NCI-H187 (cell line): Measurements from ENCODE around the gene KAT5.
"Not testable (repeated sequence)": the region's sequence is repeated elsewhere in the genome, so short reads cannot be mapped to it uniquely, and the experiment has no call there.

Experiments
- DNase-seq, 2 experiments: peaks; one replicate each; lab custom pipeline; 2025; lab: John Stamatoyannopoulos, UW

Gene KAT5

DNA sequence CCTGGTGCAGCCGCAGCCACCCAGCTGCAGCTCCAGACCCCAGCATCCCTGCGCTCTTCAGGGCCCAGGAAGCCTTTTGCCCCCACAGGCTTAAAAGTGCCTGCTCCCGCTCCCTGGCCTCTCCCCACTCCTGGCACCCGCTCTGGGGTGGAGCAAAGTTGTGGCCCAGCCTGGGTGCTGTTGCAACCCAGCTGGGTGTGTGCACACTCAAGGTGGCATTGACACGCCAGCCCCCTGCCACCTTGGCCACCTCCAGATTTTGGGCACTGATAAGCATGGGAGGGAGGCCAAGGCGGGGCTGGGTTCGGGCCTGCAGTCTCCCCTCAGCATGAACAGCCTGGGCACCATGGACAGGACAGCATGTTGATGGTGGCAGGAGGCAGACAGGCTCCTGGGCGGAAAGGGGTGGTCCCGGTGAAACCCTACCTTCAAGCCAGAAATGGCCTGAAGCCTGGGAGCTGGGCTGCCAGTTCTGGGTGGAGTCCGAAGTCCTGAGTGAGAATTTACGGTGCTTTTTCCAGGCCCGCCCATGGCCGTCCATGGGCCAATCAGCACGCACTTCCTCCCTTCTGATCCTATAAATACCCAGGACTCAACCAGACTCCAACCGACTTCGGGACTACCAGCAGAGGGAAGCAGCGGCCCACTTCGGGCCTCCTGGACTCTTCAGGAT, 32.1 kb downstream of the KAT5 start:
- DNase-seq = no peak

- no peak for DNase-seq
Measured at GRCh38 chr11:65744699-65745042, 32.6 kb downstream of the KAT5 start.

DNA sequence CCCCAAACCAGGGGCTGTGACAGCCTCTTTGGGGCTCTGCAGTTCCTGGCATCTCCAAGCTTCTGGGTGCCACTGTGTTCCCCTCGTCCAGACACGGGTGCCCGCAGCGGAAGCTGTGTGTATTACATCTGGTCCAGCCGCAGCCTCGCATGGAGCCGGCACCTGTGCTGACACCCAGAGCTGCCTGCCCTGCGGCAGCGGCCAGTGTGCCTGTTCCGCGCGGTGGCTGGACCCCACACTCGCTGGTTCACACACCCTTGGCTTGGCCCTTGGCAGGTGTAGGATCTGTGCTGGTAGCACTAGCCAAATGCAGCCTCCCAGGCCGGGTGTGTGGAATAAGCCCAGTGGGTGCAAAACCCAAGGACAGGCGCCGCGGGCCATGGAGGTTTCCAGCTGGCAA, 33.0 kb downstream of the KAT5 start:
- no peak for DNase-seq

DNA sequence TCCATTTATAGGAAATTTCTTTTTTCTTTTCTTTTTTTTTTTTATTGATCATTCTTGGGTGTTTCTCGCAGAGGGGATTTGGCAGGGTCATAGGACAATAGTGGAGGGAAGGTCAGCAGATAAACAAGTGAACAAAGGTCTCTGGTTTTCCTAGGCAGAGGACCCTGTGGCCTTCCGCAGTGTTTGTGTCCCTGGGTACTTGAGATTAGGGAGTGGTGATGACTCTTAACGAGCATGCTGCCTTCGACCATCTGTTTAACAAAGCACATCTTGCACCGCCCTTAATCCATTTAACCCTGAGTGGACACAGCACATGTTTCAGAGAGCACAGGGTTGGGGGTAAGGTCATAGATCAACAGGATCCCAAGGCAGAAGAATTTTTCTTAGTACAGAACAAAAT, 50.1 kb downstream of the KAT5 start:
- not testable (repeated sequence) for DNase-seq

- not testable (repeated sequence) for DNase-seq
Measured at GRCh38 chr11:65762816-65763215, 50.8 kb downstream of the KAT5 start.

GRCh38 chr11:65764434-65764833, 52.4 kb downstream of the KAT5 start:
- no peak for DNase-seq

DNA sequence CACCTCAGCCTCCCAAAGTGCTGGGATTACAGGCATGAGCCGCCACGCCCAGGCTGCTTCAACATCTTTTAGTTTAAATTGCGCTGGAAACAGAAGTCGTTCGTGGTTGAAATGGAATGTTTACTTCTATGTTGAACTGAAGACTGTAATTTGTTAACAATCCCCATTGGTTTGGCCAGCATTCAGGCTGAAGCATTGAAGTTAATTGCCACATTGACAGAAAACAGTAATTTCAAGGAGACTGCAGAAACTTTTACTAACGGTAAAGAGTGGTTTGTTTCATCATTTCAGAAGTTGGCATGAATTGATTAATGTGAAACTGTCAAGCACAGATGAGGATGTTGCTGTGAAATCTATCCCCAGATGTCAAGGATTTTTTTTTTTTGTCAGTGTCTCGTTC, 54.5 kb downstream of the KAT5 start:
- DNase-seq = no peak

GRCh38 chr11:65767406-65767805, 55.4 kb downstream of the KAT5 start:
- no peak for DNase-seq

DNA sequence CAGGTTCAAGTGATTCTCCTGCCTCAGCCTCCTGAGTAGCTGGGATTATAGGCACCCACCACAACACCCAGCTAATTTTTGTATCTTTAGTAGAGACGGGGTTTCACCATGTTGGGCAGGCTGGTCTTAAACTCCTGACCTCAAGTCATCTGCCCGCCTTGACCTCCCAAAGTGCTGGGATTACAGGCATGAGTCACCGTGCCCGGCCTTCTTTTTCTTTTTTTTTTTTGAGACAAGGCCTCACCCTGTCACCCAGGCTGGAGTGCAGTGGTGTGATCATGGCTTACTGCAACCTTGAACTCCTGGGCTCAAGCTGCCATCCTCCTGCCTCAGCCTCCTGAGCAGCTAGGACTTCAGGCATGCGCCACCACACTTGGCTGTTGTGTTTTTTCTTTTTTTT, 55.8 kb downstream of the KAT5 start:
- not testable (repeated sequence) for DNase-seq
